Transverse colon (tissue), 3 donors: ENCODE measurements around the gene WDR37.
"Not testable (repeated sequence)": the region's sequence is repeated elsewhere in the genome, so short reads cannot be mapped to it uniquely, and the experiment has no call there.

ENCODE experiments used
- POLR2A ChIP-seq: fragments of 450-650 bp; IDR thresholded peaks from one replicate; pipeline ENCODE4 v1.6.1; 2016; ENCODE audit warnings: antibody characterized with exemption, mild to moderate bottlenecking, moderate library complexity
- TF ChIP-seq, protein P1 (sequence below), 5 experiments: fragments of 200-600 bp in 3 of 5; fragments of 450-650 bp in 2 of 5; sonication (generic) in 3 of 5; IDR thresholded peaks; 1 replicate in 2 of 5; 2 replicates in 3 of 5; pipeline ENCODE4 v1.5.1; 2016 to 2017; ENCODE audit warnings: antibody characterized with exemption in 5 of 5, inconsistent platforms in 3 of 5, mild to moderate bottlenecking in 2 of 5, moderate library complexity in 1 of 5

DNA sequence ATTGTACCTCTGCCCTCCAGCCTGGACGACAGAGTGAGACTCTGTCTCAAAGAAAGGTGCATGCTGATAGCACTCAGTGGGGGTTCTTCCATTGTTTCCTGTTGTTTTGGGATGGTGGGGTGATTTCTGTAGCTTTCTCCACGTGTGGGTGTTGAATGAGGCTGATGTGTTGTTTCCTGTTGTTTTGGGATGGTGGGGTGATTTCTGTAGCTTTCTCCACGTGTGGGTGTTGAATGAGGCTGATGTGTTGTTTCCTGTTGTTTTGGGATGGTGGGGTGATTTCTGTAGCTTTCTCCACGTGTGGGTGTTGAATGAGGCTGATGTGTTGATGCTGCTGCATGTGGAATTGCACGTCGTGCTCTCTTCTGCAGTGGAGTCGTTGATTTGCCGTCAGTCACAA, 46.2 kb upstream of the WDR37 start:
- TF ChIP-seq, protein P1, sequence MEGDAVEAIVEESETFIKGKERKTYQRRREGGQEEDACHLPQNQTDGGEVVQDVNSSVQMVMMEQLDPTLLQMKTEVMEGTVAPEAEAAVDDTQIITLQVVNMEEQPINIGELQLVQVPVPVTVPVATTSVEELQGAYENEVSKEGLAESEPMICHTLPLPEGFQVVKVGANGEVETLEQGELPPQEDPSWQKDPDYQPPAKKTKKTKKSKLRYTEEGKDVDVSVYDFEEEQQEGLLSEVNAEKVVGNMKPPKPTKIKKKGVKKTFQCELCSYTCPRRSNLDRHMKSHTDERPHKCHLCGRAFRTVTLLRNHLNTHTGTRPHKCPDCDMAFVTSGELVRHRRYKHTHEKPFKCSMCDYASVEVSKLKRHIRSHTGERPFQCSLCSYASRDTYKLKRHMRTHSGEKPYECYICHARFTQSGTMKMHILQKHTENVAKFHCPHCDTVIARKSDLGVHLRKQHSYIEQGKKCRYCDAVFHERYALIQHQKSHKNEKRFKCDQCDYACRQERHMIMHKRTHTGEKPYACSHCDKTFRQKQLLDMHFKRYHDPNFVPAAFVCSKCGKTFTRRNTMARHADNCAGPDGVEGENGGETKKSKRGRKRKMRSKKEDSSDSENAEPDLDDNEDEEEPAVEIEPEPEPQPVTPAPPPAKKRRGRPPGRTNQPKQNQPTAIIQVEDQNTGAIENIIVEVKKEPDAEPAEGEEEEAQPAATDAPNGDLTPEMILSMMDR (IDR thresholded peaks at IDR 0.05): not testable (repeated sequence)
- not testable (repeated sequence) for TF ChIP-seq POLR2A
